ENCODE measurements around the gene C1orf115.
"Not testable (repeated sequence)": the region's sequence is repeated elsewhere in the genome, so short reads cannot be mapped to it uniquely, and the experiment has no call there.

The C1orf115 gene

GRCh38 chr1:220726634-220727033 is 36.5 kb downstream of the C1orf115 start:
- no peak for DNase-seq (ENCODE audit: low read depth in 2 of 2)

GRCh38 chr1:220727519-220727918 is 37.4 kb downstream of the C1orf115 start:
- no peak for DNase-seq (ENCODE audit: low read depth in 2 of 2)

- no peak for DNase-seq (ENCODE audit: low read depth in 2 of 2)
Measured at GRCh38 chr1:220730486-220730885, 40.3 kb downstream of the C1orf115 start.

GRCh38 chr1:220732137-220732536 is 42.0 kb downstream of the C1orf115 start:
- DNase-seq (ENCODE audit: low read depth in 2 of 2) = no peak

GRCh38 chr1:220732621-220733020 is 42.5 kb downstream of the C1orf115 start:
- no peak for DNase-seq (ENCODE audit: low read depth in 2 of 2)

GRCh38 chr1:220733086-220733601 is 43.0 kb downstream of the C1orf115 start:
- DNase-seq (ENCODE audit: low read depth in 2 of 2) = peak; percentile 40 to 62

GRCh38 chr1:220734571-220735326 is 44.6 kb downstream of the C1orf115 start:
- DNase-seq (ENCODE audit: low read depth in 2 of 2) = no peak

- not testable (repeated sequence) for DNase-seq (ENCODE audit: low read depth in 2 of 2)
Measured at GRCh38 chr1:220736283-220736682, 46.1 kb downstream of the C1orf115 start.

GRCh38 chr1:220741349-220741748 is 51.2 kb downstream of the C1orf115 start:
- DNase-seq (ENCODE audit: low read depth in 2 of 2) = no peak

- DNase-seq (ENCODE audit: low read depth in 2 of 2) = no peak
Measured at GRCh38 chr1:220741825-220742224, 51.7 kb downstream of the C1orf115 start.

- no peak for DNase-seq (ENCODE audit: low read depth in 2 of 2)
Measured at GRCh38 chr1:220742520-220742919, 52.4 kb downstream of the C1orf115 start.

GRCh38 chr1:220746851-220747250 is 56.7 kb downstream of the C1orf115 start:
- DNase-seq (ENCODE audit: low read depth in 2 of 2) = no peak

- no peak for DNase-seq (ENCODE audit: low read depth in 2 of 2)
Measured at GRCh38 chr1:220747437-220748088, 57.4 kb downstream of the C1orf115 start.

- DNase-seq (ENCODE audit: low read depth in 2 of 2) = no peak
Measured at GRCh38 chr1:220748089-220748934, 58.1 kb downstream of the C1orf115 start, which contains the start of gene MTARC2. MTARC2 (plus strand) TSS chr1:220748322; CDS start chr1:220748532, 210 bp downstream.
